ENCODE results near the gene UNC119B.

The UNC119B gene

GRCh38 chr12:120741476-120742421 is 31.5 kb downstream of the UNC119B start:
- no peak for DNase-seq

DNA sequence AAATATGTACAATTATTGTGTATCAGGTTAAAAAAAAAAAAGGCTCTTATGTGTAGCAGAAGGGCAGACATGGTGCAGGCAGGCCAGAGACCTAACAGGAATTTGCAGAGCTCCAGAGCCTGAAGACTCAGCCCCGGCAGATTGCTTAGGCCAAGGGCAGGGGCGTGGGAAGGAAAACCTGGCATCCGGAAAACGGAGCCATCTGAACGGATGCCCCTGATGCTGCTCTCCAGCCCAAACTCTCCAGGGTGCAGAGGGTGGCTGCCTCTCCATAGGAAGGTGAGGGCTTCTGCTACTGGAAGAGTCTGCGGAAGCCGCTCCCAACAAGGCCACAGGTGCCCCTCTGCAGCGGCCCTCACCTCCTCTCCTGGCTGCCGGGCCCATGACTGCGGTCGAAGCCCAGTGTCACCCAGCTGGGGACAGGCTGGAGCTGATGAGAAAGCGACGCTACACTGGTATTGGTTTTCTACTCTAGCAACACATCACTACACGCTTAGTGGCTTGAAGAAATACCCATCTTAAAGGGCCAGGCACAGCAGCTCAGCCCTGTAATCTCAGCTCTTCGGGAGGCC is 34.8 kb downstream of the UNC119B start:
- DNase-seq, result no peak

DNA sequence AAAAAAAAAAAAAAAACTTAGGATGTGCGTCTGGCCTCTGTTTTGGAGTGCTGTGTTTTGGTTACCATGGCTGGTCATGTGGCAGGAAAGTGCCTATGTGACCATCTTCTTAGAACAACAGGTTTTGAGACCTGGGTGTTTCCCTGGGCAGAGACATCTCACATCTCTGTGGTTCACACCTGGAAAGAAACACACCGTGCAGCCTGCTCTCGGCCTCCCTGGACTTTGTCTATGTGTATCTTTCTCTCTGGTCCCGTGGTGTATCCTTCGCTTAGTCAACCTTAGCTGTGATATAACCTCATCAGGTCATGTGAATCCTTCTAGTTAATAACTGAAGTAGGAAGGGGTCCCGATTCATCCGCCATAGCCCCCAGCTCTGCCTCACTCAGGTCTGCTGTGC is 38.0 kb downstream of the UNC119B start:
- DNase-seq, result no peak

- DNase-seq, result no peak
Measured at GRCh38 chr12:120749256-120749655, 39.0 kb downstream of the UNC119B start.

DNA sequence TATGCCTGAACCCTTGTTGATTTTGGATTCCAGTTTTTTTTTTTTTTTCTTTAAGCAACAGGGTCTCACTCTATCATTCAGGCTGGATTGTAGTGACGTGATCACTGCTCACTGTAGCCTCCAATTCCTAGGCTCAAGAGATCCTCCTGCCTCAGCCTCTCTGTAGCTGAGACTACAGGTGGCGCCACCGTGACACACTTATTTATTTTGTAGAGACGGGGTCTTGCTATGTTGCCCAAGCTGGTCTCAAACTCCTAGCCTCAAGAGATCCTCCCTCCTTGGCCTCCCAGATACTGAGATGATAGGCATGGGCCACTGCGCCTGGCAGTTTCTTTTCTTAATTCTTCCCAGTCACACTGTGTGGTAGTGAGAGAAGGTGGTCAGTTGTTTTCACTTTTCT is 40.5 kb downstream of the UNC119B start:
- DNase-seq, result no peak

DNA sequence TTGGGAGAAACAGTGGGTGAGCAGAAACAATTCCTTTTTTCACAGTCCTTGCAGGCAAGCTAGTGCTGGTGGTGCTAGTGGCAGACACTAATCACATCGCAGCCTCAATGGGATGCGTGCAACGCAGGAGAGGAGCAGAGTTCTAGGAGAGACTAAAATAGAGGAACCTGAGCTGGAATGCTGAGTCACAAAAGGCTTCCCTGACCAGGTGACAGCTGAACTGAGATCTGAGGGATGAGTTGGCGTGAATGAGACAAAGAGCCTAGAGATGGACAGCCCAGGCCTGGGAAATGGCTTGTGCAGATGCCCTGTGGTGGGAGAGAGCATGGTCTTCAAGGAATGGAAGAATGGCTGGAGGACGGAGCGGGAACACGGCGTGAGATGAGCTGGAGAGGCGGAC is 41.1 kb downstream of the UNC119B start:
- DNase-seq, result no peak

DNA sequence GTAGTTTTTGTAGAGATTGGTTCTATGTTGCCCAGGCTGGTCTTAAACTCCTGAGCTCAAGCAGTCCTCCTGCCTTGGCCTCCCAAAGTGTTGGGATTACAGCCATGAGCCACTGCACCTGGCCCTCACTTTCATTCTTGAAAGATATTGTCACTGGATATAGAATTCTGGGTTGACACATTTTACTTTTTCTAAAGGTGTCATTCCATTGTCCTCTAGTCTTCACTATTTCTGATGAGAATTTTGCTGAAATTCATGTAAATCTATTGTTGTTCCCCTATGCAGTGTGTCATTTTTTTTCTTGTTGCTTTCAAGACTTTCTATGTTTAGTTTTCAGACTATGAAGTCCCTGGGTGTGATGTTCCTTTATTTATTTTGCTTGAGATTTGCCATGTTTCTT is 44.5 kb downstream of the UNC119B start:
- no peak for DNase-seq

DNA sequence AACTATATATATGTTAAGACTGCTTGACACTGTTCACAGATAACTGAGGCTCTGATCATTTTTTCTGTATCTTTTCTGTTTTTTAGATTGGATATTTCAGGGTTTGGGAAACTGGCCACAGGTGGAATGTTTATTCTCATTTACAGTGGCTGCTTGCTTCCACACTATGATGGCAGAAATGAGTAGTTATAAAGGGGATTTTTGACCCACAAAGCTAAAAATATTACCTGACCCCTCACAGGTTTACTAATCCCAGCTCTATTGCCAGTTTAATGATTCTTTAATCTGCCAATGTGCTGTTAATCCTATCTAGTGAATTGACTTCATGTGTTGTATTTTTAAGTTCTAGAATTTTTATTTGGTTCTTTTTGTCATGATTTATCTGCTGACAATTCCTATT is 45.0 kb downstream of the UNC119B start:
- DNase-seq, result no peak

- DNase-seq, result no peak
Measured at GRCh38 chr12:120757226-120757742, 47.0 kb downstream of the UNC119B start.

DNA sequence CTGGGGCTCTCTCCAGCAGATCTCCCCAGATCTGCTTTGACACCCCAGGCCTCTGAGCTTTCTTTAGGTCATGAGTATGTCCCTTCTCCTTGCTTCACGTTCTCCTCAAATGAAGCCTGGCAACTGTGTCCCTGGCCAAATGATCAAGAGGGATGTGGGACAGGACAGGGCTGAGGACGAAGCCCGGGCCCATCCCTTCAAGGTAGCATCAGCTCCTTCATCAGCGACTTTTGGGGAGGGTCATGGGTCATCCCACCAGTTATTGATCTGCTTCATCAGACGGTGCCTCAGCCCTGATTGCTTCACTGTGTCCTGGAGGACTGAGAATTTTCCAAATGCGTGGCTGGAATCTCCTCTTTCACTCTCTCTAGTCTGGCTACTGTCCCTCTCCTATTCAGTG is 47.7 kb downstream of the UNC119B start:
- no peak for DNase-seq

- DNase-seq, result no peak
Measured at GRCh38 chr12:120758798-120759590, 48.7 kb downstream of the UNC119B start.

- DNase-seq, result peak; percentile 97
Measured at GRCh38 chr12:120759591-120760348, 49.5 kb downstream of the UNC119B start.

DNA sequence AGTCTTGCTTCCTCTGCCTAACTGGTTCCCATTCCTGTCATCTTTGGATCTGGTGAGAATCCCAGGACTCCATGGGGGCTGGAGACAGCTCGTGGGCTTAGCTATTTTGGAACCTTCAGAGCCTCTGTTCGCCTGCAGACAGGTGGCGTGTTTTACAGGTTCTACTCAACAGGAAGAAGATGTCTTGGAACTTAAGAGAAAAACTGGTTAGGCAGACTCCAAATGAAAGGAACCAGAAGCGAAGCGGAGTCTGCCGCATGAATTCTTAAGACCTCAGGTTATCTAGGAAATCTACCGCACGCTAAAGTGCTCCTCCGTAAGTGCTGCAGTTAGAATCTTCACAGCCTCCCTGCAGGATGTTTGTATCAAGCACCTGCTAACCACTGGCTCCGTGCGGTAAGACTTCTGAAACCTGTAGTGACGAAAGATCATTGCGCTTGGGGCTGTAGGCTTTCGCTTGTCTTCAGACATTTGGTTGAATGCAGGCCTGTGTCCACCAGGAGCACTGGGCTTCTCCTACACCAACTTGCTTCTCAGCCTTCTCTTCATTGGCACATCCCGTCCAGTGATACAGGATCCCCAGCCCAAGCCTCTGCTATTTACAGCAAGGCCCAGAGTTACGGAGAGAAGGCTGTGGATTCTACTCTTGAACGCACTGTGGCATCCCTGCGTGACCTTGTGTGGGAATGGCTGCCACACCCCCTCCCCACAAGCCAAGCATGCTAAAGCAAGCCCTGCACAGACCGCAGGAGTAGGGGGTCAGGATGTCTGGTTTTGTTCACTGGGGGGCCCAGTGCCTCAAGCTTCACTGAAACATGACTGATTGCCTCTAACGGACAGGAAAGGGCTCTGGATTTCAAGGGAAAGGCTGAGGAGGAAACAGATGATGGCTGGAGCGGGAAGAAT is 50.3 kb downstream of the UNC119B start:
- no peak for DNase-seq

- DNase-seq, result no peak
Measured at GRCh38 chr12:120761519-120761934, 51.3 kb downstream of the UNC119B start.

- no peak for DNase-seq
Measured at GRCh38 chr12:120762086-120762485, 51.8 kb downstream of the UNC119B start.

- DNase-seq, result no peak
Measured at GRCh38 chr12:120763250-120763649, 53.0 kb downstream of the UNC119B start.

DNA sequence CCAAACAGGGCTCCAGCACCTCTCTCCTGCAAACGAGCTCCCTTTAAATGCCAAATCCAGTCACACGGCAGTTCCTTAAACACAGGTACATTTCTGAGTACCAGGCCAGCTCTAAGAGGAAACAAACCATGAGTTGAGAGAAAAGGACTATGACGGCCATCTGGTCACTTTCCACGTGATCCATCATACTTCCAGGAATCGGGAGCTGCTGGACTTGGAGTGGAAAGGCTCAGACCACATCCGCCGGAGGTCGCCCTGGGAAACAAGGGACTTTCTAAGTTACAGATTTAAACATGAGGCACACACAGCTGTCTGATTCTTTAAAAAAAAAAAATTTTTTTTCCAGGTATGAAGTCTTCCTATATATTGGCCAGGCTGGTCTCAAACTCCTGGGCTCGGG is 54.6 kb downstream of the UNC119B start:
- DNase-seq, result no peak

- no peak for DNase-seq
Measured at GRCh38 chr12:120766566-120766965, 56.3 kb downstream of the UNC119B start.

GRCh38 chr12:120767071-120768024 is 57.1 kb downstream of the UNC119B start:
- no peak for DNase-seq

DNA sequence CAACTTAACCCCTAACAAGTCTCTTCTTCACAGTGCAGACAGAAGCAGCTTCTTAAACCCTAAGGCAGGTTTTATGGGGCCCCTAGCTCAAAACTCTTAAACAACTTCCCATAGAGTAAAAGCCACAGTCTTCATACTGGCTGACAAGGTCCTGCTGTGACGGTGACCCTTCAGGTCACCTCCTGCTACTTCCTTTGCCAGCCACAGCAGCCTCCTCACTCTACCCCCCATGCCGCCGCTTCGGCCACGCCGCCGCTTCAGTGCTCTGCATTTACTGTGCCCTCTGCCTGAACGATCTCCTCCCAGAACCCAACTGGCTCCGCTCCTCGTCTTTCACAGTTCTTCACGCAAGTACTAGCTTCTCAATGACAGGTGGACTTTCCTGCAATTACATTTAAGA is 60.8 kb downstream of the UNC119B start:
- no peak for DNase-seq
